Stimulated activated CD8-positive, alpha-beta memory T cell treated with anti-CD3 and anti-CD28 coated beads, Interleukin-15, amount 100 ng/mL, for 4 hours (primary cell): ENCODE data around the gene ZRANB2.

Experiments used
- DNase-seq, 2 donors: peaks; one replicate each; pipeline ENCODE4 v3.0.0-alpha.2; 2020; ENCODE audit warnings: low read depth in 2 of 2

Gene ZRANB2

DNA sequence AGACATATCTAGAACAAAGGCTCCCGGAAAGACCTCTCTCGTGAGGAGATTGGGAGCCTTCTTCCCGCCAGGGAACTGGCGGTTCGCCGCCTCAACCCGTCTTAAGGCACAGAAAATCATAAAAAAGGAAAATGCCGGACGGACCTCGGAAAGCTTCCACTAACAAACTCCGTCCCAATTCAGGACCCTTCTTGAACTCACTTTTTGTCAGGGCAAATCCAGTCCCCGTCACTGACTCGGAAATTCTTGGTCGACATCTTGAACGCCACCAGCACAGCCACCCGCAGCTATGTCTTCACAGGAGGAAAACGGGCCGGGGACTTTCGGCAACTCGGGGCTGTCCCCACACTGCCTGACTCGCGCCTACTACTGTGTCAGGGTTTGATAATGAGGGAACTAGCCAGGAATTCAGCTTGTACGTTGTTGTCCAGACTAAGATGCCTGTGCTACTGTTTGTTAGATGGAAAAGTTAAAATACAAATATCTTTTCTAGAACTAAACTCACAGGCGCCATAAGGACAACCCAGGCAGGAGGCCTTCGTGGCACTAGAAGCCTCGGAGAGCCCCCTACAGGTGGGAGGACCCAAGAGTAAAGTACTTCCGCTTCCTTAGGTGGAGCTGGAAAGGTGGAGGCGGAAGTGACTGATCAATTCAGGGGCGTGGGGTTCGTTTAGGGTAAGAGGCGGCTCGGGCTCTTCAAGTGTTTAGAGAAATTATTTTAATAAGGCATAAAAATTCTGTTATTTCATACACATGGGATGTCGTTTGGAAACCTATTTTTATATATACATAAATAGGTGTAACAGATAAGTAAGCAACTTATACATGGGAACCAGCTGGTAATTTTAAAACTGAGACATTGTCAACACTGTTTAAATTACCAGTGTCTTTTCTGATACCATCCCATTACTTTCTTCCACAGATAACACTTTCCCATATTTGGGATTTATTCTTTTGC lies at the start of gene ZRANB2:
Gene ZRANB2 (minus strand): TSS at position 297 of the 958 bp plus-strand sequence. CDS start 40 bp downstream, at position 257.
- peak; percentile 70 to 85 for DNase-seq

DNA sequence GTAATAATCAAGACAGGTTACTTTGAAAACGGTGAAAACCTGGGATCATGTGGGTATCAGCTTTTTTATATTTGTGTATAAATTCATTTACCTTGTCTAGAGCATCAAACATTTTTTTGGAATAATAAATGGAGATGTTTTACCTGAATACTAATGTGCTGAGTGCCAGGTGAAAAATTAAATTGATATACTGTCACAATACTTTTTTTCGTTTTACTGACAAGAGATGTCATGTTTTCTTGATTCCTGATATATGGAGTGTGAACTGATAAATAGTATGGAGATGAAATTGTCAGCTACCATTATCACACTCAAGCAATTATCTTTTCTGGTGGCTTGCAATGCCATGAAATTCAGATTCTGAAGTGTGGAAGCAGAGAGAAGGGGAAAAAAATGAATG lies 47.2 kb upstream of the ZRANB2 start:
- no peak for DNase-seq

DNA sequence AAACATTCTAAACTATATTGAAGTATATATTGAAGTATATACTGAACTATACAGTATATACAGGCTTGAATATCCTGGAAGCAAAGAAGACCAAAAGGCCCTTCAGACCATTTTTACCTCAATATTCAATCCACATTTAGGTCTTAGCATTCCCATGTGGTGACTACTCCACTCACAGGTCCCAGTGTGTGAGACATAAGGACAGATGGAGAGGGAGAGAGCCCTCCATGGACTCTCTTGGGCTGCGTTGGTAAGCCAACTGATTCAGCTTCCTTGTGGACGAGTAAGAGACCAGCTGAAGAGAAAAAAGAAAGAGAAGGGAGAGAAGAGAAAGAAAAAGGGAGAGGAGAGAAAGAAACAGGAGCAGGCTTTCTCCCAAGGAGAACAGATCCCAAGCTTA lies 37.3 kb upstream of the ZRANB2 start:
- DNase-seq = no peak

GRCh38 chr1:71116729-71117128 lies 35.9 kb upstream of the ZRANB2 start:
- DNase-seq = no peak

DNA sequence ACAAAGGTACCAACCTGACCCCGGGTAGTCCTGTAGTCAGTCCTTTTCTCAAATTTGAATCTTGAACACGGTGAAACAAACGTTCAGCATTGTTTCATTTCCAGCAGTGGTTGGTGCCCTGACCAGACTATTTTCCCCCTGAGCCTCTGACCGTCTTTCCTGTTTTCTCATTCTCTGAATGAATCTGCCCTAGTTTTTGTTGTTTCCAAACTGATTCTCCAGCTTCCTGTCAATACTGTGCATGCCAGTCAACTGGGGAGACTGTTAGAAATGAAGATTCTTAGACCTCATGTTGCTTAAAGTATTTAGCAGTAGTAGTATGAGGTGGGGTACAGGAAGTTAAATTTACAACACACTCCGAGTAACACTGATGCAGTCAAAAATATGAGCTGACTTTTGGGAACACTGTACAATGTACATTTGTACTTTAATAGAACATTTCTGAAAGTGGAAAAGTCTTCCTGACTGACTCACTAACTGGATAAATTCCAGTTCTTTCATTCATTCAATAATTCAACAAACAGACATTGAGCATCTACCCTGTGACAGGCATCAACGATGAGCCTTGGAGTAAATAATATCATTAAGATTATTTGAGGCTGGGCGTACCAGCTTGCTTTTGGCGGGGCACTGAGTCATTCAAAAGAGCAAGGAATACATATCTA lies 26.0 kb upstream of the ZRANB2 start:
- DNase-seq = no peak

- DNase-seq = no peak
Measured at GRCh38 chr1:71104417-71104816, 23.6 kb upstream of the ZRANB2 start.

DNA sequence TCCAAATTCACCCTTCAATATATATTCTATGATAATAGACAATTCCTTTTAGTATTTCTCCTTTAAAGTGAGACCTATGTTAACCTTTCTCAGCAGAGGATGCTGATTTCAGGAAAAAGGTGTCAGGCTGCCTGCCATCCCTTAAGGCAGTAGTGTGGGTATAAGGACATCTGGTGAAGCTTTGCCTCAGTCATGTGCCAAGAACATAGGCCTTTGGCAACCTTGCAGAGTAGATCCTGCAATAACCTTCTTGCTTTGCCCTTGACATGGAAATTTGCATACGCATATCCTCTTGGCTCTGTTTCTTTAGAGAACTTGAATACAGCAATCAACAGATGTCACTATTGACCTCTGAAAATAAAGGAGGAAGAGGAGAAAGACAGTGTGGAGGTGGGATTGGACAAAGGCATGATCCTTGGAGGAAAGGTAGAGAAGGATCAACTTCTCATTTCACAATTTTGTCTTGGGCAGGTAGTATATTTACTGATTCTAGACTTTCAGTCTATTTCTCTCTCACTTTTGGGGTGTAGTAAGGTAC lies 21.1 kb upstream of the ZRANB2 start:
- DNase-seq = no peak

DNA sequence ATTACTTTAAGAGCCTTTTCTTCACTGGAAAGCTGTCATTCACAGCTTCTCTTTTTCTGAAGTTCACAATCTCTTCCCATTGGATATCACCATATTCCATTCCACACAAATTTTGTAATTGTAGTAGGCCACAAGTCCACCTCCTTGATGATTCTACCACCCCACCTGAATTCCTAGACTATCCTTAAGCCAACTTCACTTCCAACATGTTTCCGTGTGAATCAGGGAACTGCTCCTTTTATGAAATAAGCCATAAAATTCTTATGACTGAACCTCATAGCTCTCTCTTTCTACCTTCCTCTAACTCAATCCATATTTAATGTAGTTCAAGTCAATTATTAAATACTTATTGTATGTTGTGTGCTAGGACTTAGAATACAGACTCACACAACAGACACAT lies 16.6 kb upstream of the ZRANB2 start:
- DNase-seq = no peak

DNA sequence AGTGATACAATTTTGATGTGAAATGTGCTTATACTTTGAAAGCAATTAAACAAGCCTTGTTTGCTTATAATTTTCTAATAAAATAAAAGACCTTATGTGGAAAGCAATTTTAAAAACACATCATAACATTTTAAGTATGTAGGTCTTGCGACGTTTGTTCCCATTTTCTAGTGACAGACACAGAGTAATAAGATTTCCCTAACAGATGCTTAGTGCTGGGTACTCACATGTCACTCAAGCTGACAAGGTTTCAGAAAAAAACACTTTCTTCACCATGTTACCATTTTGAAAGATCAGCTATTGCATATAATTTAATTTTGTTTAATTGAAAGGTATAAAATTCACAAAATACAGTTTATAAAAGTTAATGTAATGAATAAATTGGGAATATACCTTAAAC lies 14.1 kb upstream of the ZRANB2 start:
- DNase-seq = no peak

GRCh38 chr1:71093938-71094337 lies 13.1 kb upstream of the ZRANB2 start:
- DNase-seq = no peak

- no peak for DNase-seq
Measured at GRCh38 chr1:71089536-71090270, 8.9 kb upstream of the ZRANB2 start.

DNA sequence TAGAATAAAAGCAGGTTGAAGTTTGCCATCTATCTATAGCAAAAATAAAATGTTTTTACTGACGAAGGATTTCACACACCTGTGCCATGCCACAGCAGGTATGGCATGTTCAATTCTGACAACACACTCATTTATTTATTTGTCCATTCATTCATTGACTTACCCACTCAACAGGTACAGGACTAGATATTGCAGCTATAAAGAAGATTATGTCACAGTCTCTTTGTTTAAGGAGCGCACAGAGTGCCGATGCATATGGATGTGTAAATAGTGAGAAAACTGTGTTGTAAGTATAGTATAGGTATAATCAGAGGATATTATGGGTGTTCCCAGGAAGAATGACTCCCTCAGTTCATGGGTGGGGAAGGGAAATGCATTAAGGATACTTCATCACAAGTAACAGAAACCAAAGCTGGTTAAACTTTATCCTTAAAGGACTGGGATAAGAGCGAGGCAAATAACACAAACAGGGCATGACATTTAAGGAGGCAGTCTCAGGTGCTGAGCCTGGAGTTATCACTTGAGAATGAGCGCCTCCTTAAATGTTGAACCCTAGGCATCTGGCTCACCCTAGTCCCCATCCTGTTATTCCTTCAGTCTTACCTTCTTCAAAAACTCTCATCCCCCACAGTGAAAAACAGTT lies 7.9 kb upstream of the ZRANB2 start:
- DNase-seq = no peak

GRCh38 chr1:71087713-71088112 lies 6.9 kb upstream of the ZRANB2 start:
- DNase-seq = no peak

DNA sequence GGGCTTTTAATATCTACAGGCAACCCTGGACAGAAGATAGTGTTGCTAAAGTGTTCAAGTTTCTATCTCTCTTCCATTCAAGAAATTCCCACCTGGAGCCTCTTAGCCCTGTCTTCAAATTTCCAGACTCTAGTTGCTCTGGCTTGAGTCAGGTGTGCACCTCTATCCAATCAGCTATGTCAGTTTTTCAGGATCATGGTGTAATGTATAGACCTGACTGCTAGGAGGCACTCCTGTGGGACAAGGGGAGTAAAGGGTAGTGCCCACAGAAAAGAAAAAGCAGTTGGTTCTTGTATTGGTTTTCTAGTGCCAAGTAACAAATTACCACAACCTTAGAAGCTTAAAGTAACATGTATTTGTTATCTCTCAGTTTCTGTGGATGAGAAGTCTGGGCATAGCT lies 6.2 kb upstream of the ZRANB2 start:
- no peak for DNase-seq

- no peak for DNase-seq
Measured at GRCh38 chr1:71086331-71086730, 5.5 kb upstream of the ZRANB2 start.

DNA sequence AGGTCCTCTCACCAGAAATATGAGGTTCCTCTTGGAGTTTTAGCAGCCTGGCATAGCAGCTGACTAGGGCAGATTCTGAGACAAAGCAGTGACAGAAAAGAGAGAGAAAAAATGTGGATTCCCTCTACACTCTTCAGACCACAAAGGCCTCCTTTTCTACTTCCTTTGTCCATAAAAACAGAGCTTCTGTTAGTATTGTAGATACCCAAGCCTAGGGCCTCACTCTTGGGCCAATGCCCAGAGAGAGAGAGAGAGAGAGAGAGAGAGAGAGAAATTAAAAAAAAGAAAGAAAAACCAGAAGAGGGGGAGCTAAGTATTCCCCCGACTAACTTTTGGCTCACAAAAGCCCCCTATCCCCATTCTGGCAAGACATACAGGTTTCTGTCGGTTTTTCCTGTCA lies 2.4 kb upstream of the ZRANB2 start:
- no peak for DNase-seq

GRCh38 chr1:71081697-71082080 lies 854 bp upstream of the ZRANB2 start:
- no peak for DNase-seq

DNA sequence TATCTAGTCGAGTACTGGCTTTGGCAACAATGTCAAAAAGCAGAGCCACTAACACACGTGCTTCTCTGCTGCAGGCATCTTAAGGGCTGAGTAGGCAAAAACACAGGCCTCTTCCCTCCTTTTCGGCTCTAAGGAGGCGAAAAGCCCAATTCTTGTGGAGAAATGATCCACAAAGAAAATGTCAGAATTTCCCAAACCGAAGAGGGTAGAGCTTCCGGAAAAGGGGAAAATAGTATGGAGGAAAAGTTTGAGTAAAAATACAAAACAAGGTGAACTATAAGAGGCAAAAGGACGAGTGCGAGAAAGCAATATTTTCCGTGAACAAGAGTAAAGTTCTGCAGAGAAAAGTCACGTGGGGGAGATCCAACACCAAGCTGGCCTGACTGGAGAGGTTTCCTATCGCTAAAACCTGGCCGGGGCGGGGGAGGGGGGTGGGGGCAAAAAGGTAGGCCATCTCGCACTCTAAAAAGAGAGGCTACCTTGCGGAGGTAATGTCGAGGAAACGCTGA lies 551 bp downstream of the ZRANB2 start:
- DNase-seq = no peak

DNA sequence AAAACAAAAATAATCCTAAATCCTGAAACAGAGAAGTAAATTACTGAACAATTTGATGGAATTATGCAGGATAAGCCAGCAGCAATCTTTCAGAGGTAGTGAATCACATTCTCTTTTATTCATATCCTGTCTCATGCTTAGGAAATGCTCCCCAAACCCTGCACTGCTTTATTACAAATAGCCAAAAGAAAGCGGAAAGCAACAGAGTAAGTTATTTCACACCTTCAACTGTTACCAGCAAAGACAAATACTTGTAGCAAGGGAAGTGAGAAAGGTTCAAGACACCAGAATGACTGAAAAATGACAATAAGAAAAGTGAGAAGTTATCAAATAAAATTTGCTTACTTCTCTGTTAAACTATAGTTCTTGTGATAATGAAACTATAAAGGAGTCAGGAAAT lies 6.2 kb downstream of the ZRANB2 start:
- DNase-seq = no peak

DNA sequence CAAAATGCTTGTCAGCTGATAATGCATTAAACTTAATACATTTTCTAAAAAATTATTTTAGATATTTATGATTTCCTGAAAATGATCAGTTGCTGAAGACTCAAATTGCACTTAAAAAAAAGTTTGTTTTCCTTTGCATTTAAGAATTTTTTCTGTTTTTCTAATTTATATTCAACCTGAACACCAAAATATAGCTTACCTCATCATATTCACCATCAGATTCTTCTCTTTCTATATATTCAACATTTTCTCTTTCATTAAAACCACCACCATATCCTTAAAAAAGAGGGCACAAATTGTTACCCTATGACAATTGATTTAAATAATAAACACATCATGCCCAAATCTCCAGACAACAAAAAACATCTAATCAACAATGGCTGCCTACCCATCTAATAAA lies 8.6 kb downstream of the ZRANB2 start:
- no peak for DNase-seq

DNA sequence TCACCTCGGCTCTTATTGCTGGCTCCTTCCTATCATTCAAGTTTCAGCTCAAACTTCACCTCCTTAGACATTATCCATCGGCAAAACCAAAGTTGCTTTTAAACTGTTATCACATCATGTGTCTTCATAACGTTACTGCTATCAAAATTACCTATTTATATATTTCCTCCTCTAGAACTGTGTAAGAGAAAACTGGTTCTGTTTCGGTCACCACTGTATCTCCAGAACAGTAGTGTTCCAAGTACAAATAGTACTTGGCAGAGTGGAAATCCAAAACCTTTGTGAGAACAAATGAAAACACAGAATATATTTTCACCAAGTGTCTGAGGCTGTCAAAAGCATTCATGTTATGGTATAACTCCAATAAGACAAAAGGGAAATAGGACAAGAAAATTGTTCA lies 9.1 kb downstream of the ZRANB2 start:
- no peak for DNase-seq
